GM12873 (cell line): Measurements from ENCODE around the gene TPM2.
A peak's percentile ranks its signal among the peaks of the same experiment; 100 is the strongest.

Experiments
- TF ChIP-seq, protein P1 (sequence below): IDR thresholded peaks from 2 replicates; pipeline ENCODE4 v1.5.1; 2012; ENCODE audit warnings: low read depth, mild to moderate bottlenecking, moderate library complexity, low read length, control low read depth; ENCODE audit not compliant: insufficient read depth; ENCODE audit errors: missing control alignments

TPM2 gene

DNA sequence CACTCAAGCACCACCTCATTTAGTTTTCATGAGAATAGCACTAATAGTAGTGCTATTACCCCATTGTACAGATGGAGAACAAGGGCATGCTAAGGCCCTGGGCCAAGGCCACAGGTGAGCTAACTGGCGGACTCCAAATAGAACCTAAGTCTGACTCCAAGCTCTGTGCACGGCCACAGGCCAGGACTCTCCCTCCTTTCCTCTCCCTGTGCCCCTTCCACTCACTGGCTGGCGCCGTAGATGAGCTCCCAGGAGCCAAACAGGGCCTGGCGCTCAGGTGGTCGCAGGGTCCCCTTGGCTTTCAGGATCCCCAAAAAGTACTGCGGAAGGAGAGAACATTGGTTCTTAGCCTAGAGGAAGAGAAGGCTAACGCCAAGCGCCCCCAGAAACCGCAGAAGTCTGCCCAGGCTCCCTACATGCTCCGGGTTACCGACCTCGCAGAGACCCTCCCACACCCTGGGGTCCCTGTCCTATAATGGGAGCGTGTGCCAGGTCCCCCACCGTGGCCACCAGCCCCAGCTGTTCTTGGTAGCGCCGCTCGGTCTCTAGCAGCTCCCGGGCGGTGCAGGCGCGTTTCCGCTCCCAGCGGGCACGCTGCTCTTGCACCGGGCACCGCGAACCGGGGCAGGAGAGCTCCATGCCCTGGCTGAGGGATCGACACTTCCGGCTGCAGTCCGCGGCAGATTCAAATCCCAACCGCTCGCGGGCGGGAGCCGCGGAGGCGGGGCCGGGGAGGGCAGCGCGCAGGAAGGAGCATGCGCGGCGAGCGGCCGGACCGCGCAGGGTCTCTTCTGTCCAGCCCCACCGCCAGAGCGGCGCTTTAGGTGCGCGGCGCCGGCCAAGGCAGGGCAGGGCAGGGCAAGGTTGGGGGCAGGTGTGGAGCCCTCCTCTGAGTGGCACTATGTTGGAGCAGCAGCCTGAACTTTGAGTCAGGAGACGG is 24.9 kb downstream of the TPM2 start, which contains the start of gene ARHGEF39:
Gene ARHGEF39, minus strand, starts transcription at position 665 of the 940 bp plus-strand sequence. Its CDS starts 26 bp downstream, at position 639.
- TF ChIP-seq, protein P1, sequence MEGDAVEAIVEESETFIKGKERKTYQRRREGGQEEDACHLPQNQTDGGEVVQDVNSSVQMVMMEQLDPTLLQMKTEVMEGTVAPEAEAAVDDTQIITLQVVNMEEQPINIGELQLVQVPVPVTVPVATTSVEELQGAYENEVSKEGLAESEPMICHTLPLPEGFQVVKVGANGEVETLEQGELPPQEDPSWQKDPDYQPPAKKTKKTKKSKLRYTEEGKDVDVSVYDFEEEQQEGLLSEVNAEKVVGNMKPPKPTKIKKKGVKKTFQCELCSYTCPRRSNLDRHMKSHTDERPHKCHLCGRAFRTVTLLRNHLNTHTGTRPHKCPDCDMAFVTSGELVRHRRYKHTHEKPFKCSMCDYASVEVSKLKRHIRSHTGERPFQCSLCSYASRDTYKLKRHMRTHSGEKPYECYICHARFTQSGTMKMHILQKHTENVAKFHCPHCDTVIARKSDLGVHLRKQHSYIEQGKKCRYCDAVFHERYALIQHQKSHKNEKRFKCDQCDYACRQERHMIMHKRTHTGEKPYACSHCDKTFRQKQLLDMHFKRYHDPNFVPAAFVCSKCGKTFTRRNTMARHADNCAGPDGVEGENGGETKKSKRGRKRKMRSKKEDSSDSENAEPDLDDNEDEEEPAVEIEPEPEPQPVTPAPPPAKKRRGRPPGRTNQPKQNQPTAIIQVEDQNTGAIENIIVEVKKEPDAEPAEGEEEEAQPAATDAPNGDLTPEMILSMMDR = peak; percentile 23

GRCh38 chr9:35662437-35662836 is 27.3 kb downstream of the TPM2 start:
- TF ChIP-seq, protein P1 = no peak

GRCh38 chr9:35661756-35662350 is 27.9 kb downstream of the TPM2 start:
- TF ChIP-seq, protein P1 = no peak

DNA sequence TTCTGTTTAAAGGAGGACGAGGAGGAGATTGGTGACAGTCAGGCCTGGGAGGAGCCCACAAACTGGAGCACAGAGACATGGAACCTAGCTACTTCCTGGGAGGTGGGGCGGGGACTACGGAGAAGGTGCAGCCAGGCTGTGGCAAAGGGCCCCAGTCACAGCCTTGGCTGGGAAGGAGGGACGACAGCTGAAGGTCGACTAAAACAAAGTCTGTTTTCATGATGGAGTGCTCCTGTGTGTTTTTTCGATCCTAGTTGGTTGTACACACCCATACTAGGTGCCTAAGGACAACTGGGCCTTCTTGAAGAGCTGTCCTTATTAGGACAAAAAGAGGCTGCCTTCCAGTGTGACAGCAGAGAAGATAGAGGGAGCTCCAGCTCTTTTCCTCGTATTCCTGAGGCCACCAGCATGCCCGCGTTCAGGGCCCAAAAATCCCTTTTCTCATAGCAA is 28.7 kb downstream of the TPM2 start:
- TF ChIP-seq, protein P1 = peak; percentile 2

DNA sequence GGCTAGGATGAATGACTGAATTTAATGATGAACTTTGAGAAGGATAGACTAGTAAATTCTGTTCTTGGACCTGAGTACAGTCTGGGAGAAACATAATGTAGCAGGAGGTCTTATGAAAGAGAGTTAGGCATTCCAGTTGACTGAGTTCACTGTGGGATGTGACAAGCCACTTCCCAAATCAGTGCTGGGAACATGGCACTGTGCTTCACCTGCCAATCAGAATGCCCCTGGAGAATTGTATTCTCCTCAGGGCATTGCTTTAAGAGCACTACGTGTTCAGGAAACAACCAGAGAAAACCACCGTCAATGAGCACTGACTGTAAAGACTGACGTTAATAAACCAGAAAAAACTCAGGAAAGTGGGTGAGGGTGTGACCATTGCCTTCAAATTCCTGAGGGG is 30.4 kb downstream of the TPM2 start:
- TF ChIP-seq, protein P1 = no peak

GRCh38 chr9:35658968-35659220 is 30.8 kb downstream of the TPM2 start:
- TF ChIP-seq, protein P1 = no peak
